HG02678 (cell line): ENCODE results near the gene PTPN14.
"Not testable (repeated sequence)": the region's sequence is repeated elsewhere in the genome, so short reads cannot be mapped to it uniquely, and the experiment has no call there.

Source experiments
- ATAC-seq: cut with Tn5 transposase; IDR thresholded peaks from one replicate; pipeline ENCODE4 v1.9.1; 2021; ENCODE audit warnings: mild to moderate bottlenecking, moderate library complexity; ENCODE audit not compliant: unreplicated experiment

PTPN14 gene

GRCh38 chr1:214481983-214482634 lies 69.3 kb downstream of the PTPN14 start:
- not testable (repeated sequence) for ATAC-seq

GRCh38 chr1:214476986-214477870 lies 74.2 kb downstream of the PTPN14 start:
- ATAC-seq: no peak

- no peak for ATAC-seq
Observed at GRCh38 chr1:214476229-214476985, 75.0 kb downstream of the PTPN14 start.

- ATAC-seq: no peak
Observed at GRCh38 chr1:214475746-214476145, 75.7 kb downstream of the PTPN14 start.

GRCh38 chr1:214475331-214475730 lies 76.1 kb downstream of the PTPN14 start:
- no peak for ATAC-seq

GRCh38 chr1:214474467-214474866 lies 76.9 kb downstream of the PTPN14 start:
- ATAC-seq: no peak

- ATAC-seq: no peak
Observed at GRCh38 chr1:214473862-214474261, 77.5 kb downstream of the PTPN14 start.

GRCh38 chr1:214473387-214473786 lies 78.0 kb downstream of the PTPN14 start:
- no peak for ATAC-seq

GRCh38 chr1:214472364-214472763 lies 79.0 kb downstream of the PTPN14 start:
- ATAC-seq: no peak

- no peak for ATAC-seq
Observed at GRCh38 chr1:214471458-214471857, 79.9 kb downstream of the PTPN14 start.

GRCh38 chr1:214470132-214470531 lies 81.3 kb downstream of the PTPN14 start:
- no peak for ATAC-seq

- ATAC-seq: no peak
Observed at GRCh38 chr1:214469290-214469689, 82.1 kb downstream of the PTPN14 start.

GRCh38 chr1:214467078-214467585 lies 84.3 kb downstream of the PTPN14 start:
- ATAC-seq: no peak

GRCh38 chr1:214466403-214467077 lies 84.9 kb downstream of the PTPN14 start:
- no peak for ATAC-seq

- ATAC-seq: no peak
Observed at GRCh38 chr1:214464445-214465287, 86.7 kb downstream of the PTPN14 start.

GRCh38 chr1:214463596-214463995 lies 87.8 kb downstream of the PTPN14 start:
- no peak for ATAC-seq

- no peak for ATAC-seq
Observed at GRCh38 chr1:214462882-214463281, 88.5 kb downstream of the PTPN14 start.

GRCh38 chr1:214461305-214461704 lies 90.1 kb downstream of the PTPN14 start:
- no peak for ATAC-seq

- no peak for ATAC-seq
Observed at GRCh38 chr1:214460304-214460916, 91.0 kb downstream of the PTPN14 start.
